Retina (tissue), 1 donor: ENCODE data around the gene NPHS1.

Source experiments
- DNase-seq: peaks from one replicate; pipeline ENCODE4 v3.0.0-alpha.2; 2016

The NPHS1 gene

GRCh38 chr19:35786299-35787160 is 65.8 kb downstream of the NPHS1 start:
- no peak for DNase-seq

GRCh38 chr19:35785339-35785627 is 67.0 kb downstream of the NPHS1 start:
- no peak for DNase-seq

GRCh38 chr19:35784503-35785338 is 67.6 kb downstream of the NPHS1 start:
- DNase-seq = no peak

DNA sequence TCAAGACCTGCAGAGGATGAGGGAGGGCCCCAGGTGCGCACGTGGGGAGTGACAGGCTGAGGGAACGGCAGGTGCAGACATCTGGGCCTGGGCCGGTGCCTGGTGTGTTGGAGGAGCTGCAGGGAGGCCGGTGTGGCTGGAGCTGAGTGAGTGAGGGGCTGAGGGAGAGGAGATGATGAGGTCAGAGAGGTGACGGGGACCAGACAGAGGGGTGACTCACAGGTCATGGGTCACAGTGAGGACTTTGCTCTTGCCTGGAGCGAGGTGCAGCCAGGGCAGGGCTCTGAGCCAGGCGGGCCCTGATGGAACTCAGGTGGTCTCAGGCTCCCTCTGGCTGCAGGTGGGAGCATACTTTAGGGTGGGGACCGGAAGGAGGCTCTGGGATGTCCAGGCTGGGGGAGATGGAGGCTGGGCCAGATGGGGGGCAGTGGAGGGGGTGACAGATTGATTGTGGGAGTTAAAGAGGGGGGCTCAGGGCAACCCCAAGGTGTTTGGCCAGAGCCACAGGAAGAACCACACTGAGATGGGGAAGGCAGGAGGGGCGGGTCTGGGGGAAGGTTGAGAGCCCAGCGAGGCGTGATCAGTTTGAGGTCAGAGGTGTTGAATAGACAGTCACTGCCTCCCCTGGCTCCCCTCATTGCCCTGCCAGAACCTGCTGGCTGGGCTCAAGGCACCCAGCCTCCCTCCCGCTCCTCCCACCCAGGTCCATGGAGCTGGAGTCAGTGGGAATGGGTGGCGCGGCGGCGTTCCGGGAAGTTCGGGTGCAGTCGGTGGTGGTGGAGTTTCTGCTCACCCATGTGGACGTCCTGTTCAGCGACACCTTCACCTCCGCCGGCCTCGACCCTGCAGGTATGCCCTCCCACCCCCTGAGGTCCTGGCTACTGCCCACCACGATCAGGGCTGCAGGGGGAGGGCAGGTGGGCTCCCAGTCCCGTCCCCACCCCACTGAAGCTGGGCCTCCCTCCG is 68.6 kb downstream of the NPHS1 start:
- DNase-seq = no peak

GRCh38 chr19:35782589-35782988 is 69.7 kb downstream of the NPHS1 start:
- DNase-seq = no peak

GRCh38 chr19:35781650-35782049 is 70.7 kb downstream of the NPHS1 start:
- DNase-seq = no peak

DNA sequence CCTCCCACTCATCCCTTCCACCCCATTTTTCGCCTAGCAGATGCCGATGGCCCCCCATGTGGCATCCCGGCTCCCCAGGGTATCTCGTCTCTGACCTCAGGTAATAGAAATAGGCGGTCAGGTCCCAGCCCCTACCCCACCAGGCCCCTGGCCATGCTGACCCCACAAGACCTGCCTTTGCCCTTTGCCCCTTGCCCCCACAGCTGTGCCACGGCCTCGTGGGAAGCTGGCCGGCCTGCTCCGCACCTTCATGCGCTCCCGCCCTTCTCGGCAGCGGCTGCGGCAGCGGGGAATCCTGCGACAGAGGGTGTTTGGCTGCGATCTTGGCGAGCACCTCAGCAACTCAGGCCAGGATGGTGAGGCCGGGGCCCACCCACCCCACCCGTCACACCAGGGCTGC is 71.6 kb downstream of the NPHS1 start:
- DNase-seq = no peak

- no peak for DNase-seq
Measured at GRCh38 chr19:35780058-35780457, 72.2 kb downstream of the NPHS1 start.

- DNase-seq = no peak
Measured at GRCh38 chr19:35779033-35779432, 73.3 kb downstream of the NPHS1 start.

DNA sequence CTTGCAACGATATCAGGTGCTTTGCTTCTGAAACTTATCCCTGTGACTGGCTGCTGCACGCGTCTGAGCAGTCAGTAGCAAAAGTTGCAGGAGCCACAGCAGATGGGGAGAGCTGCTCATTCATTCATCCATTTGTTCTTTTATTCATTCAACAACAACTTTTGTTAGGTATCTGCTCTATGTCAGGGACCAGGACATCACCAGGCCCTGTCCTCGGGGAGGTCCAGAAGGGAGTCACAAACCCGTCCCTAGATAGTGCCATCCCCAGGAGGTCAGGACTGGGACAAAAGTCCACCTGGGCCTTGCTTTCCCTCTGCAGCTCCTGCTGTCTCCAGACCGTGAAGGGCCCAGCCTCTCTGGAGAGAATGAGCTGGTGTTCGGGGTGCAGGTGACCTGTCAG is 74.3 kb downstream of the NPHS1 start:
- no peak for DNase-seq

DNA sequence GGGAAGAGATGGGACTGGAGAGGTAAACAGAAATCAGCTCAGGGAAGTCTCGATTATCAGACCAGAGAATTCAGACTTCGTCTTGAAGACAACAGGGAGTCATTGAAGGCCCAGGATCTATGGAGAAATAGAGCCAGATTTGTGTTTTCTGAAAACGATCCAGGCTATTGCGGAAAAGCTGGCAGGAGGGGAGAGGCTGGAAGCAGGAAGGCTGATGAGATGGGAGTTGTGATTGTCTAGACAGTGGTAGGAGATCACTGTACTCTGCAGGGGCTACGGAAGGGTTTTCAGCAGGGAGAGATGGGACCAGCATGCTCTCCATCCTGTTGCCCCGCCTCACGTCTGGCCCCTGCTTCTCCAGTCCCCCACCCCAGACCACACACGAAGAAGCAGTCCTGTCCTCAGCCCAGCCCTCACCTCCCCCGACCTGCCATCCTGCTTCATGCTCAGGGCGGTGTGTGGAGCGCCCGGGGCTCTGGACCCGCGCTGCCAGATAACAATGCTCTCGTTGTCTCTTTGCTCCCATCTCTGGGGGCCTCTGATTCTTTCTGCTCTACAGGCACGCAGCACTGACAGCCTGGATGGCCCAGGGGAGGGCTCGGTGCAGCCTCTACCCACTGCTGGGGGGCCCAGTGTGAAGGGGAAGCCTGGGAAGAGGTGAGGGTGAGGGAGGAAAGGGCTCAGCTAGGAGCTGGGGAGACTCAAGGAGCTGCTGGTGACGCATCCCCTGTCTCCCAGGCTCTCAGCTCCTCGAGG is 75.0 kb downstream of the NPHS1 start:
- DNase-seq = peak; percentile 84

- DNase-seq = peak; percentile 67
Measured at GRCh38 chr19:35776102-35776788, 76.1 kb downstream of the NPHS1 start.
